HG02970 (cell line): Measurements from ENCODE around the gene TM7SF3.

Source experiments
- ATAC-seq: cut with Tn5 transposase; IDR thresholded peaks from one replicate; pipeline ENCODE4 v1.9.1; 2021; ENCODE audit warnings: mild to moderate bottlenecking, moderate library complexity, moderate number of reproducible peaks; ENCODE audit not compliant: unreplicated experiment, low FRiP score

TM7SF3 gene

DNA sequence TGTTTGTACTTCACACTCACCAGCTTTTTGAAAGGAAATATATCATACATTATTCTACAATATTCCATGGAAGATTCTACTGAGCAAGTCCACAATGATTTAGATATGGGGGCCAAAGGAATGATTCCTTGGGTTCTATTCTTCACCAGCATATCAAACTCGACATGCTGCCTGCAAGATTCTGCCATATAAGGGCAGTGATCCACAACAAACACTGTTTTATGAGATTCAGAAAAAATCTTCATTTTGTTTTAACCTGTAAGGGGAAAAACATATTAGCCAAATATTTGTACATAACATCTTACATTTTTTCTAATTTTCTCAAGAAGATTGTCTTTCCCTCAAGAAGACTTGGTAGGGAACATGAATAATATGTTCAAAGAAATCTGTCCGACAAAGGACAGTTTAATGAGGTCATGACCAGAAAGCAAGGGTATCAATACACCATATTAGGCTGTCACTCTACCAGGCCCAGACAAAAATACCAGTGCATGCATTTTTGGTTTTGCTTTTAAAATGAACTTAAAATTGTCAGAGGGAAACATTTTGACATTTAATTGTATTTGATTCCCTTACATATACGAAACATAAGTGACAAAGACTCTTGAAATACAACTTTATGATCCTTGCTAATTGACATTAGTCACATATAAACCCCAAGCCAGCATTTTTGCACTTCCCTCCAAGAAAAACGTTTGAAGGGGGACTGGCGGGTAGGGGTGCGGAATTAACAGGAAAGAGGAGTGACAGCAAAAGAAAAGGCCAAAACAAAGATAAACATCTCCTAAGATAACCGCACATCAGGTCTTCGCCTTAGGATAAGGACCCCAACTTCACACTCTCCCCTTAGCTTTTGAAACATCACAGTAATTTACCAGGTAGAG is 77.4 kb downstream of the TM7SF3 start:
- no peak for ATAC-seq

DNA sequence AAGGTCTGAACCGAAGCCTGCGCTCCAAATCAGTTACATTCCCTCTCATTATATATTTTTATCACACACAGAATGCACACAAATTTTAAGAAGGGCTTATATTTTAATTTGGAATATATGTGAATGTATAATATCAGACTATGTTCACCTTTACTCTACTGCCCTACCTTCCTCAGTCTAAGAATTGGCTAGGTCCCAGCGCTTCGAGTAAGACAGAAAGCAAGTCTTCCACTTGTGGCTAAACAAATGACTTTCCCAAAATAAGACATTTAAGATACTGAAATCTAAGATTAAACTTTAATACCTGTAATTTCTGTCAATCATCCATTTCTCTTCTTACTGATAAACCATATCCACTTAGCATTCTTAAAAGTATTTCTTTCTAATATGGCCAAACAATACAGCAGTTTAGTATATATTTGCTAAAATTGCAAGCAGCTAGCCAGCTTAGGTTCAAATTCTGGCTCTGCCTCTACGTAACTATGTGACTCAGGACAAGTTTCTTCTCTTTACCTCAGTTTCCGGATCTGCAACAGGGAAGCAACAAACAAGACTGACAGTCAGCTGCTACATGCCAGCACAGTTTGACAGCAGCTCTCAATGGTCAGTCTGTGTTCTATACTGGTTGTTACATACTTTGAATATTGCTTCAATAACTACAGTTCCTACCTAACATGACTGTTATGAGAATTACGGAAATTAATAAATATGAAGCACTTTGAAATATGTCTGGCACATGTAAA is 78.4 kb downstream of the TM7SF3 start:
- ATAC-seq = no peak

DNA sequence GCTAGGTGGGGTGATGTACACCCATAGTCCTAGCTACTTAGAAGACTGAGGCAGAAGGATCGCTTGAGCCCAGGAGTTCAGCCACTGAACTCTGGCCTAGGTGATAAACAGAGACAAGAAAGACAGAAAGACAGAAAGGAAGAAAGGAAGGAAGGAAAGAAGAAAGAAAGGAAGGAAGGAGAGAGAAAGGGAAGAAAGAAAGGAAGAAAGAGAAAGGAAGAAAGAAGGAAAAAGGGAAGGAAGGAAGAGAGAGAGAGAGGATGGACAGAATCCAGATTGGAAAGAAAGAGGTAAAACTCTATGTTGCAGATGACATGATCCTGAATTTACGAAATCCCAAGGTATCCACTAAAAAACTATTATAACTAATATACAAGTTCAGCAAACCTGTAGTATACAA is 84.6 kb downstream of the TM7SF3 start:
- no peak for ATAC-seq

DNA sequence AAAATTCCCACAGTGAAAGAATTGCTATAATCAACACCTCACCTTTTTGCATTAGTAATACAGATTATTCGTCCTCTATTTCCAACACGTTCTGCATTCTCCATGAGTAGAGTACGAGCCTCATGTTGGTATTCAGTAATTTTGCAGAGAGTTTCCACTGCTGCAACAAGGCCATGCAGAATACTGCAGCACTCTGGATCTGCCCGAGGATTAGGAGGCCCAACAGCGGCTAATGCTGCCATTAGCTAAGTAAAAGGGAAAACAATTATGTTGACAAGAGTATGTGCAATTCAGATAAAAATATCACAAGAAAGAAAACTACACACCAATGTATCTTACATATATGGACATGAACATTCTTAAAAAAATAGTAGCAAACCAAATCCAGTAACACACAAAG is 85.5 kb downstream of the TM7SF3 start:
- ATAC-seq = no peak
